VCaP (cell line): ENCODE measurements around the gene NKX6-2.

ENCODE experiments used
- H3K27ac ChIP-seq: fragments of 450-650 bp; 2 replicates; pipeline ENCODE4 v1.5.1; 2017
- TF ChIP-seq, protein P1 (sequence below): fragments of 450-650 bp; conservative IDR thresholded peaks from 2 replicates; pipeline ENCODE4 v1.5.1; 2017; ENCODE audit warnings: mild to moderate bottlenecking, moderate library complexity

NKX6-2 gene

DNA sequence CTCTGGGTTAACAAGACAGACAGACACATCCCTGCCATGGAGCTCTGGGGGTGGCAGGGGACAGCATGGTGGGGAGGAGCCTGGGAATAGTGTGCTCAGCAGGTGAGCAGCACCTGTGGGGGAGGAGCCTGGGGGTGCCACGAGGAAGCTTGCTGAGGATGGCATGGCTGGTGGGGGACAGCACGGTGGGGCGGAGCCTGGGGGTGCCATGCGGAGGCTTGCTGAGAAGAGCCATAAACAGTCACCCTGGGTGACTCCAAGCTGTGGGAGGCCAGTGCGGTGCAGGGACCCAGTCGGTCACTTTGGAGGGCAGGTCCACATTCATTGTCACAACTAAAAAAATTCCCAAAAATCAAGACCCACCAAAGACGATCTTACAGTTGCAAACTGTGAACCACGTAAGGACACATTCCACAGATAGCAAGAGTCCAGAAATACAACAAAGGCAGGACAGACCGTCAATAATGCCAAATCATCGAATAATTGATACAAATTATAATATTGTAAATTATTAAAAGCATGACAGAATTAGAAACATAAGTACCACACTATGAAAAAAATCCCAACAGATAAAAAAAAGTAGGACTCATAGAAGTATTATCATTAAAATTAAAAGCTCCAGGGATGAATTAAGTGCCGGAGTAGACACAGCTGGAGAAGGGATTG lies 24.4 kb downstream of the NKX6-2 start:
- no peak overlapping the region for H3K27ac ChIP-seq

DNA sequence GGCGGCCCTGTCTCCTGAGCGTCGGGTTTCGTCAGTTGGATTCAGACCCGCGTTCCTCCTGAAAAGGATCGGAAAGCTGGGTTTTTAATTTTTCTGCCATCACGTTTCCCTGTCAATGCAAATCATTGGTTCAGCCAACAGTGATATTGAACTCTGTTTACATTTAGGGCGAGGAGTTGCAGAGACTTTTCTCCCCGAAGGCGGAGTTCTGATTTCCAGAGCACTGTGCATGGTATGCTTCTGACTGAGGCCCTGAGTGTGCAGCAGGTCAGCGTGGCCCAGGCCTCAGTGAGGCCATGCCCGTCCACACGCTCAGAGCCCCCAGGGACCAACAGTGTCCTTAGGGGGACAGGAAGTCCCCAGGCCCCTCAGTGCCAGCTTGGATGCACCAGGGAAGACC lies 27.1 kb downstream of the NKX6-2 start:
- H3K27ac ChIP-seq, result no peak overlapping the region
- TF ChIP-seq, protein P1, sequence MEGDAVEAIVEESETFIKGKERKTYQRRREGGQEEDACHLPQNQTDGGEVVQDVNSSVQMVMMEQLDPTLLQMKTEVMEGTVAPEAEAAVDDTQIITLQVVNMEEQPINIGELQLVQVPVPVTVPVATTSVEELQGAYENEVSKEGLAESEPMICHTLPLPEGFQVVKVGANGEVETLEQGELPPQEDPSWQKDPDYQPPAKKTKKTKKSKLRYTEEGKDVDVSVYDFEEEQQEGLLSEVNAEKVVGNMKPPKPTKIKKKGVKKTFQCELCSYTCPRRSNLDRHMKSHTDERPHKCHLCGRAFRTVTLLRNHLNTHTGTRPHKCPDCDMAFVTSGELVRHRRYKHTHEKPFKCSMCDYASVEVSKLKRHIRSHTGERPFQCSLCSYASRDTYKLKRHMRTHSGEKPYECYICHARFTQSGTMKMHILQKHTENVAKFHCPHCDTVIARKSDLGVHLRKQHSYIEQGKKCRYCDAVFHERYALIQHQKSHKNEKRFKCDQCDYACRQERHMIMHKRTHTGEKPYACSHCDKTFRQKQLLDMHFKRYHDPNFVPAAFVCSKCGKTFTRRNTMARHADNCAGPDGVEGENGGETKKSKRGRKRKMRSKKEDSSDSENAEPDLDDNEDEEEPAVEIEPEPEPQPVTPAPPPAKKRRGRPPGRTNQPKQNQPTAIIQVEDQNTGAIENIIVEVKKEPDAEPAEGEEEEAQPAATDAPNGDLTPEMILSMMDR, result no peak

More for the DNA sequence above, 24.4 kb downstream of the NKX6-2 start:
- TF ChIP-seq, protein P1, result no peak

DNA sequence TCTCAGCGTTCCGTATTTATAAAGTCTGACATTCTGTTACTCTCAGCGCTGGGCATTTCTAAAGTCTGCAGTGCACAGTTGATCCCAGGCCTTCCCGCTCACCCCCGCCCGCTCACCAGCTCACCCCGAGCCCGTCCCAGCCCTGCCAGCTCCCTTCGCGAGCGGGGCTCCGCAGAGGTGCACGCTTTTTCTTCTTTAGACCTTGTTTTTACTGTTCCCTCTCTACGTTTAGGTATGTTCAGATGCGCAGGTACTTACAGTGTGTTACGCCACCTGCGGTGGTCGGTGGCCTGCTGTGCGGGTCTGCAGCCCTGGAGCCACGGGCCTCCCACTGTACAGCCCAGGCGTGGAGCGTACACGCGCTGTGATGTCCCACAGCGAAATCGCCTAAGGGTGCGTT lies 28.8 kb downstream of the NKX6-2 start:
- H3K27ac ChIP-seq, result no peak overlapping the region
- TF ChIP-seq, protein P1, result no peak

DNA sequence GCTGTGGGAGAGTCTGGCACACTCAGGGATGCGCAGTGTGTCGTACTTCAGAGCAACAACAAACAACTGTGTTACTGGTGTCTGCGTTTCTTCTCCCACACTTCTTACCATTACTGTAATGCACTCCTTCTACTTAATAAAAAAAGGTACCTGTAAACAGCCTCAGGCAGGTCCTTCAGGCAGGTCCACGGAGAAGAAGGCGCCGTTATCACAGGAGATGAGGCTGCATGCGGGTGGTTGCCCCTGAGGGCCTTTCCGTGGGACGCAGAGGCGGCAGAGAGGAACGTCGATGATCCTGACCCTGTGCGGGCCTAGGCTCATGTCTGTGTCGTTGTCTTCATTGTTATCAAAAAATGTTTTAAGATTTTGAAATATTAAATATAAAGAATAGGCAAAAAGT lies 29.4 kb downstream of the NKX6-2 start:
- TF ChIP-seq, protein P1, result no peak

DNA sequence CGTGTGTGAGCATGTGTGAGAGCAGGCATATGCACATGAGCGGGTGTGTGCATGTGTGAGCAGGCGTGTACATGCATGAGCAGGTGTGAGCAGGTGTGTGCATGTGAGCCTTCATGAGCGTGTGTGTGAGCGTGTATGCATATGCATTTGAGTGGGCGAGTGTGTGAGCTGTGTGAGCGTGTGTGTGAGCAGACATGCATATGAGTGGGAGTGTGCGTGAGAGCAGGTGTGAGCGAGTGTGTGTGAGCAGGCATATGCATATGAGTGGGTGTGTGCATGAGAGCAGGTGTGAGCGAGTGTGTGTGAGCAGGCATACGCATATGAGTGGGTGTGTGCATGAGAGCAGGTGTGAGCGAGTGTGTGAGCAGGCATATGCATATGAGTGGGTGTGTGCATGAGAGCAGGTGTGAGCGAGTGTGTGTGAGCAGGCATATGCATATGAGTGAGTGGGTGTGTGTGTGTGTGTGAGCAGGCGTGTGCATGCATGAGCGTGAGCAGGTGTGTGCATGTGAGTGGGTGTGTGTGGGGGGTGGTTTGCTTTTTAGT lies 30.7 kb downstream of the NKX6-2 start:
- H3K27ac ChIP-seq, result no peak overlapping the region
- TF ChIP-seq, protein P1, result no peak

More for the DNA sequence above, 29.4 kb downstream of the NKX6-2 start:
- H3K27ac ChIP-seq, result no peak overlapping the region

DNA sequence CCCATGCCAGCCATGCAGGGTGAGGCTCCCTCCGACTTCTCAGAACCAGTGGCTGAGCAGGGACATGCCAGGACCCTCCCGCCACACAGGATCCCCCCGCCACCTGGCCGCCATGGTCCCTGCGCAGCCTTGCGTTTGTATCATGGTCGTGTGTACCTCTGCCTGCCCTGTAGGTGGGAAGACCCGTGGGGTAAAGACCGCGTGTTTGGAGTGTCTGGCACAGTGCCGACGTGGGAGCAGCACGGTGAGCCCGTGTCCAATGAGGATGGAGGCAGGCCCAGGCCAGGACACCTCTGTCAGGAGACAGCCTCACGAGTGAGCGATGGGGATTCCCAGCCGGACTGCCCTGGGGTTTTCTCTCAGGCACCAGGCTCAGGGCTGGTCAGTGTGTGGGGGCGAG lies 31.9 kb downstream of the NKX6-2 start:
- TF ChIP-seq, protein P1, result no peak
- H3K27ac ChIP-seq, result no peak overlapping the region

DNA sequence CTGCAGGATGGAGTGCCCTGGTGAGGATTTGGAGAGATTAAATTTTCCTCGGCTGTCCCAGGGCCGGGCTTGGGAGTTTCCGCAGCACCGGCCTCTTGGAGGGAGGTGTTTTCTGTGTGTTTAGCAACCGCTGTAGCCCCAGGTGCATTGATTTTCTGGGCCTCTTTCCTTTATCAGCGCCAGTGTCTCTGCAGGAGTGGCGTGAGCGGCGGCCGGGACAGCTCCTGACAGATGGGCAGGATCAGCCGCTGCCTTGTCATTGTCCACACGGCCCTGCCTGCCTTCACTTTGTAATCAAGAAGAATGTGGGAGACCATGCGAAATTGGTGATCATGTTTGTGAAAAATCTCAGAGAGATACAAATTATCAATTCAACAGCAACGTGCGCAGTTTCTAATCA lies 32.4 kb downstream of the NKX6-2 start:
- TF ChIP-seq, protein P1, result no peak
- no peak overlapping the region for H3K27ac ChIP-seq
